Mesodermal cell (in vitro differentiated cells): Measurements from ENCODE around the gene CRACDL.

ENCODE experiments used
- H3K27ac ChIP-seq: 2 replicates; pipeline ENCODE4 v1.7.0; 2013; ENCODE audit warnings: mild to moderate bottlenecking, low read depth, low read length, moderate library complexity; ENCODE audit not compliant: severe bottlenecking
- H3K36me3 ChIP-seq: 2 replicates; pipeline ENCODE4 v1.7.1; 2013; ENCODE audit warnings: mild to moderate bottlenecking, low read length, moderate library complexity; ENCODE audit not compliant: control insufficient read depth, insufficient read depth
- H3K4me1 ChIP-seq: one replicate; pipeline ENCODE4 v1.7.1; 2013; ENCODE audit warnings: mild to moderate bottlenecking, low read length; ENCODE audit not compliant: insufficient read depth, control insufficient read depth, poor library complexity, severe bottlenecking
- H3K4me3 ChIP-seq: 2 replicates; pipeline ENCODE4 v1.7.0; 2013; ENCODE audit warnings: low read length, control low read depth, mild to moderate bottlenecking; ENCODE audit not compliant: insufficient read depth, poor library complexity, severe bottlenecking; ENCODE audit errors: extremely low read depth
- H3K9me3 ChIP-seq: 2 replicates; pipeline ENCODE4 v1.7.1; 2013; ENCODE audit warnings: mild to moderate bottlenecking, low read length, moderate library complexity; ENCODE audit not compliant: control insufficient read depth
- WGBS, 2 experiments: methylation state at CpG; one replicate each; pipeline ENCODE4 v1.1.5; 2013; ENCODE audit warnings: missing lambda C conversion rate in 2 of 2; ENCODE audit not compliant: insufficient coverage in 2 of 2; 5-methylcytosine and 5-hydroxymethylcytosine counted together

CRACDL gene

GRCh38 chr2:98849113-98849512, 86.9 kb downstream of the CRACDL start:
- H3K9me3 ChIP-seq = no peaks in the 10 kb centered on the region
- H3K4me1 ChIP-seq = no peaks in the 10 kb centered on the region
- H3K4me3 ChIP-seq = no peak overlapping the region
- 87% methylated on average over 4 to 5 of the region's 5 CpGs for WGBS, 2 experiments
- no peaks in the 10 kb centered on the region for H3K36me3 ChIP-seq
- H3K27ac ChIP-seq = no peak overlapping the region

- H3K9me3 ChIP-seq = no peaks in the 10 kb centered on the region
- no peak overlapping the region for H3K4me3 ChIP-seq
- H3K27ac ChIP-seq = no peak overlapping the region
- no peaks in the 10 kb centered on the region for H3K4me1 ChIP-seq
- WGBS, 2 experiments = 80 to 83% methylated on average over 2 to 4 of the region's 5 CpGs
- H3K36me3 ChIP-seq = no peaks in the 10 kb centered on the region
Measured at GRCh38 chr2:98847853-98848252, 88.2 kb downstream of the CRACDL start.

GRCh38 chr2:98846041-98846440, 90.0 kb downstream of the CRACDL start:
- H3K36me3 ChIP-seq = no peaks in the 10 kb centered on the region
- H3K27ac ChIP-seq = no peak overlapping the region
- H3K4me1 ChIP-seq = no peaks in the 10 kb centered on the region
- no peak overlapping the region for H3K4me3 ChIP-seq
- no peaks in the 10 kb centered on the region for H3K9me3 ChIP-seq

- Histone ChIP-seq H3K9me3 (no peaks in the 10 kb centered on the region), H3K4me3 (no peak overlapping the region), H3K27ac (no peak overlapping the region), H3K4me1 (no peaks in the 10 kb centered on the region), H3K36me3 (no peaks in the 10 kb centered on the region)
- no CpG with 5 or more reads among the region's 3 CpGs for WGBS, 2 experiments
Measured at GRCh38 chr2:98842136-98842535, 93.9 kb downstream of the CRACDL start.

GRCh38 chr2:98839292-98839691, 96.7 kb downstream of the CRACDL start:
- Histone ChIP-seq H3K9me3 (no peaks in the 10 kb centered on the region), H3K4me1 (no peaks in the 10 kb centered on the region), H3K36me3 (no peaks in the 10 kb centered on the region), H3K4me3 (no peak overlapping the region), H3K27ac (no peak overlapping the region)
- 63 to 91% methylated on average over 1 to 2 of the region's 3 CpGs for WGBS, 2 experiments

- Histone ChIP-seq H3K4me3 (no peak overlapping the region), H3K27ac (no peak overlapping the region), H3K4me1 (no peaks in the 10 kb centered on the region), H3K9me3 (no peaks in the 10 kb centered on the region), H3K36me3 (no peaks in the 10 kb centered on the region)
- WGBS, 2 experiments = 87 to 90% methylated on average over 9 to 10 of the region's 10 CpGs
Measured at GRCh38 chr2:98835831-98836385, 100.1 kb downstream of the CRACDL start.

- no peaks in the 10 kb centered on the region for H3K4me1 ChIP-seq
- no peaks in the 10 kb centered on the region for H3K9me3 ChIP-seq
- H3K4me3 ChIP-seq = no peak overlapping the region
- no peaks in the 10 kb centered on the region for H3K36me3 ChIP-seq
- 85 to 100% methylated on average over 1 to 2 of the region's 3 CpGs for WGBS, 2 experiments
- H3K27ac ChIP-seq = no peak overlapping the region
Measured at GRCh38 chr2:98833917-98834263, 102.1 kb downstream of the CRACDL start.

- no peaks in the 10 kb centered on the region for H3K9me3 ChIP-seq
- H3K4me3 ChIP-seq = no peak overlapping the region
- H3K36me3 ChIP-seq = no peaks in the 10 kb centered on the region
- no peak overlapping the region for H3K27ac ChIP-seq
- WGBS, 2 experiments = 76 to 77% methylated on average over 6 to 7 of the region's 7 CpGs
- no peaks in the 10 kb centered on the region for H3K4me1 ChIP-seq
Measured at GRCh38 chr2:98833172-98833916, 102.7 kb downstream of the CRACDL start.

GRCh38 chr2:98832172-98832571, 103.9 kb downstream of the CRACDL start:
- Histone ChIP-seq H3K36me3 (no peaks in the 10 kb centered on the region), H3K27ac (no peak overlapping the region), H3K4me3 (no peak overlapping the region), H3K9me3 (no peaks in the 10 kb centered on the region), H3K4me1 (no peaks in the 10 kb centered on the region)
- 100% methylated on average over 1 of the region's 7 CpGs; no CpG with 5 or more reads in 1 of the 2 experiments for whole genome bisulfite sequencing, 2 experiments

- Histone ChIP-seq H3K4me3 (no peak overlapping the region), H3K4me1 (no peaks in the 10 kb centered on the region), H3K9me3 (no peaks in the 10 kb centered on the region), H3K27ac (no peak overlapping the region), H3K36me3 (no peaks in the 10 kb centered on the region)
- 93% methylated on average over 3 of the region's 5 CpGs; no CpG with 5 or more reads in 1 of the 2 experiments for WGBS, 2 experiments
Measured at GRCh38 chr2:98830571-98831145, 105.4 kb downstream of the CRACDL start.
